Measurements from ENCODE around the gene ADGRE3.
"Not testable (repeated sequence)": the region's sequence is repeated elsewhere in the genome, so short reads cannot be mapped to it uniquely, and the experiment has no call there.

The ADGRE3 gene

DNA sequence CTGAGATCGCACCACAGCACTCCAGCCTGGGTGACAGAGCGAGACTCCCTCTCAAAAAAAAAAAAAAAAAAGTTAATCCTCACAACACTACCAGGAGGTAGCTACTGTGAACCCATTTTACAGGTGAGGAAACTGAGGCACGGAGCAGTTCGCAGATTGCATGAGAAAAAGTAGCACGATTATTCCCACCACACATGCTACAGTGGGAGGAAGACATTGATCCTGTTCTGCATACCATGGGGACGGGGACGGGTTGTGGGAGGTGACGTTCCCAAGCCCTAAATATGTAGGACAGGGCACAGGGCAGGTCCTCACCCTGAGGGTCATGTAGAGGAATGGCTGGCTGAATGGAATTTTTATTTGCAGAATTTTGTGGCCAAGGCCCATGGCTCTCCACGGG lies 68.0 kb downstream of the ADGRE3 start:
- DNase-seq (ENCODE audit: low spot score in 2 of 2) (no peak), ATAC-seq (ENCODE audit: low read depth) (no peak)
- Mint-ChIP-seq H3K36me3 (peaks cover 29% of the 10 kb centered on the region), H3K27me3 (no peaks in the 10 kb centered on the region), H3K4me3 (no peak overlapping the region), H3K9me3 (no peaks in the 10 kb centered on the region), H3K27ac (no peak overlapping the region), H3K4me1 (peaks cover 36% of the 10 kb centered on the region)

DNA sequence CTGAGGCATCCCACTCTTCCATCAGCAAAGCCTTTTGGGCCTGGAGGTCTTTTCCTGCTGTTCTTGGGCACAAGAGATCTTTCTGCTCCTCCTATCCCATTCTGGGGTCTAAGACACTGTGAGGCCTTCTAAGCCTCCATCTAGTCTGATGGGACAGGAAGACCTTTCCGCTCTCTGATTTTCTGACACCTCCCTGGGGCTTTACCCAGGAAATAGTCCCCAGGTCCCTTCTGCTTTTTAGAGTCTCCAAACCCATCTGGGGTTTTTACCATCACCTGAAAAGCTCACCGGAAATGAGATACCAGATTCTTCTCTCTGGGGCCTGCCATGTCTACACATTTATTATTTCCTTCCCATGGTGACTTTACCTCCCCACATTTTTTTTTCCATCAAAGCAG lies 70.7 kb downstream of the ADGRE3 start:
- Mint-ChIP-seq H3K4me3 (peak overlapping the region; percentile 75), H3K27ac (peak overlapping the region; percentile 97)

GRCh38 chr19:14599548-14600147 lies 75.0 kb downstream of the ADGRE3 start:
- Mint-ChIP-seq H3K36me3 (peaks cover 49% of the 10 kb centered on the region), H3K27me3 (no peaks in the 10 kb centered on the region), H3K4me3 (no peak overlapping the region), H3K4me1 (peaks cover 31% of the 10 kb centered on the region), H3K9me3 (peaks cover 6% of the 10 kb centered on the region), H3K27ac (no peak overlapping the region)
- DNase-seq (ENCODE audit: low spot score in 2 of 2) (no peak), ATAC-seq (ENCODE audit: low read depth) (no peak)

More for the DNA sequence above, 70.7 kb downstream of the ADGRE3 start:
- Mint-ChIP-seq H3K9me3 (no peaks in the 10 kb centered on the region), H3K4me1 (peaks cover 33% of the 10 kb centered on the region), H3K36me3 (peaks cover 32% of the 10 kb centered on the region), H3K27me3 (no peaks in the 10 kb centered on the region)
- ATAC-seq (ENCODE audit: low read depth) = peak; percentile 93
- DNase-seq (ENCODE audit: low spot score in 2 of 2) = peak; percentile 51 to 72

DNA sequence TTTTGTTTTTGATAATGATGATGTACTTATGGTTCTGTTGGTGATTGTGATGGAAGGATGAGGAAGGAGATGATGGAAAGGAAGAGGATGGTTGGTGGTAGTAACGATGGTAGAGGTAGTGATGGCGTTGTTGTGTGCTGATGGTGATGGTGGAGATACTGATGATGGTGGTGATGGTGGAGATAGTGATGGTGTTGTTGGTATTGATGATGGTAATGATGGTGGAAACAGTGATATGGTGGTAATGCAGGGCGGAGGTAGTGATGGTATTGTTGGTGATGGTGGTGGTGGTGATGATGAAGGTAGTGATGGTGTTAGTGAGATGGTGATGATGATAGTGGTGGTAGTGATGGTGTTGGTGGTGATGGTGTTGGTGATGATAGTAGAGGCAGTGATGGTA lies 79.1 kb downstream of the ADGRE3 start:
- H3K27ac Mint-ChIP-seq = peak overlapping the region; percentile 56
- DNase-seq (ENCODE audit: low spot score in 2 of 2) = no peak
- H3K27me3 Mint-ChIP-seq = no peaks in the 10 kb centered on the region
- peaks cover 30% of the 10 kb centered on the region for H3K4me1 Mint-ChIP-seq
- peaks cover 50% of the 10 kb centered on the region for H3K36me3 Mint-ChIP-seq
- H3K9me3 Mint-ChIP-seq = peaks cover 6% of the 10 kb centered on the region
- peak overlapping the region; percentile 2 for H3K4me3 Mint-ChIP-seq
- ATAC-seq (ENCODE audit: low read depth) = no peak

GRCh38 chr19:14589433-14589832 lies 85.2 kb downstream of the ADGRE3 start:
- H3K27ac Mint-ChIP-seq = peak overlapping the region; percentile 22
- H3K36me3 Mint-ChIP-seq = peaks cover 31% of the 10 kb centered on the region
- ATAC-seq (ENCODE audit: low read depth); H3K4me3 Mint-ChIP-seq; H3K27me3 Mint-ChIP-seq; H3K9me3 Mint-ChIP-seq; DNase-seq (ENCODE audit: low spot score in 2 of 2): not testable (repeated sequence)
- peaks cover 42% of the 10 kb centered on the region for H3K4me1 Mint-ChIP-seq

GRCh38 chr19:14585187-14585586 lies 89.5 kb downstream of the ADGRE3 start:
- H3K9me3 Mint-ChIP-seq; ATAC-seq (ENCODE audit: low read depth); H3K27me3 Mint-ChIP-seq; DNase-seq (ENCODE audit: low spot score in 2 of 2): not testable (repeated sequence)
- peak overlapping the region; percentile 99 for H3K4me3 Mint-ChIP-seq
- H3K36me3 Mint-ChIP-seq = peaks cover 18% of the 10 kb centered on the region
- peaks cover 43% of the 10 kb centered on the region for H3K4me1 Mint-ChIP-seq
- peak overlapping the region; percentile 96 for H3K27ac Mint-ChIP-seq

- peaks cover 18% of the 10 kb centered on the region for H3K36me3 Mint-ChIP-seq
- H3K27me3 Mint-ChIP-seq; ATAC-seq (ENCODE audit: low read depth); H3K9me3 Mint-ChIP-seq; DNase-seq (ENCODE audit: low spot score in 2 of 2): not testable (repeated sequence)
- peak overlapping the region; percentile 96 for H3K27ac Mint-ChIP-seq
- H3K4me3 Mint-ChIP-seq = peak overlapping the region; percentile 99
- H3K4me1 Mint-ChIP-seq = peaks cover 47% of the 10 kb centered on the region
These were observed 90.3 kb downstream of the ADGRE3 start for GRCh38 chr19:14584372-14584771.

- H3K36me3 Mint-ChIP-seq = peaks cover 11% of the 10 kb centered on the region
- H3K9me3 Mint-ChIP-seq = no peaks in the 10 kb centered on the region
- ATAC-seq (ENCODE audit: low read depth) = peak; percentile 94
- H3K4me3 Mint-ChIP-seq = peak within 1 kb of the TSS; percentile 99
- peaks cover 44% of the 10 kb centered on the region for H3K4me1 Mint-ChIP-seq
- peak; percentile 69 to 83 for DNase-seq (ENCODE audit: low spot score in 2 of 2)
- peak within 1 kb of the TSS; percentile 96 for H3K27ac Mint-ChIP-seq
- H3K27me3 Mint-ChIP-seq = no peaks in the 10 kb centered on the region
These were observed 91.7 kb downstream of the ADGRE3 start, which contains the start of gene CLEC17A for GRCh38 chr19:14582894-14583340. CLEC17A (plus strand) TSS chr19:14583084; CDS start chr19:14583161, 77 bp downstream.

DNA sequence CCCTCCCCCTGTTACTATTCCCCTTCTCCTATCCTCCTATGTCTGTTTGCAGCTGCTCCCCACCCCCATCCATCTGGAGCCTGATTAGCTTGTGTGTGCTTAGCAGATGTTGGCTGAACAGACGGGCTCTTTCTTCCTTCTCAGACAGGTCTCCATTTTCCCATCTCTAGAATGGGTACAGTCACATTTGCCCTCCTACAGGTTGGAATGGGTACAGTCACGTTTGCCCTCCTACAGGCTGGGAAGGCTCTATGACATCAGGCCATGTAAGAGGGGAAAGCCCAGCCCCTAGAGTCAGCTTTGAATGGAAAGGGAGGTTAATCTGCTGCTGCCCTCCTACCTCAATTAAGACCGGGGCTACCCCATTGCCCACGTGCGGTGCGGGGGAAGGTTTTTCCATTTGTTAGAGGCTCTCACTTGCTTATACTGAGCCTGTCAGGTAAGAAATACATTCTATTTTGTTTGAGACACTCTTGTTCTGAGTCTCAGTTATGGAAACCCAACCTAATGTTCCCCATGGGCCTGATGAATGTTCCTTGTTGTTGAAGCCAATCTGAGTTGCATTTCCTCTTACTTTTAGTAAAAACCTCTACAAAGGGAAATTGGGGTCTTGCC lies 93.9 kb downstream of the ADGRE3 start:
- peak overlapping the region; percentile 10 for H3K27ac Mint-ChIP-seq
- H3K4me3 Mint-ChIP-seq = no peak overlapping the region
- no peaks in the 10 kb centered on the region for H3K9me3 Mint-ChIP-seq
- peaks cover 40% of the 10 kb centered on the region for H3K4me1 Mint-ChIP-seq
- no peak for DNase-seq (ENCODE audit: low spot score in 2 of 2)
- H3K27me3 Mint-ChIP-seq = no peaks in the 10 kb centered on the region
- H3K36me3 Mint-ChIP-seq = no peaks in the 10 kb centered on the region
- ATAC-seq (ENCODE audit: low read depth) = peak; percentile 35

DNA sequence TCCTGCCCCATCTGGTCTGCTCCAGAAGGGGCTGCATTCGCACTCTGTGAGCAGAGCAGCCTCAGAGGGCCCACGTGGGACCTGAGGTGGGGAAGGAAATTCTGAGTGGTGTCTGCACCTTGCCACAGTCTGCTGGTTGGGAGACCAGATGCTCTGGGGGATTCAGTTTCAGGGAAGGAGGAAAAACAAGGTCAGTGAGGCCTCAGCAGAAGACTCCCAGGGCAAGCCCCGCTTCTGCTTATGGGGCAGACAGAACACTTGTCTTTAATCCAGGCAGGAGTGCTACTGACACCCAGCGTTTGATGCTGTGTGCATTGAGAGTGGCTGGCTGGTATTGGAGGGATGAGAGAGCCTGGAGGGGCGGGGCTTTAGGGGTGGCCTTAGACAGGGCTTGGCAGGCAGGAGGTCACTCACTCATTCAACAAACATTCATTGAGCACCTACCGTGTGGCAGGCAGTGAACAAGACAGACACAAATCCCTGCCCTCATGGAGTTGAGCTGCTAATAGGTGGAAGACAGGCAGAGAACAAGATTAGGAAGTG lies 96.7 kb downstream of the ADGRE3 start:
- H3K4me3 Mint-ChIP-seq = peak overlapping the region; percentile 60
- H3K4me1 Mint-ChIP-seq = peaks cover 46% of the 10 kb centered on the region
- H3K9me3 Mint-ChIP-seq = no peaks in the 10 kb centered on the region
- ATAC-seq (ENCODE audit: low read depth) = peak; percentile 21
- H3K27me3 Mint-ChIP-seq = no peaks in the 10 kb centered on the region
- H3K27ac Mint-ChIP-seq = peak overlapping the region; percentile 66
- no peaks in the 10 kb centered on the region for H3K36me3 Mint-ChIP-seq
- peak in 1 of 2 donors; percentile 14 for DNase-seq (ENCODE audit: low spot score in 2 of 2)

- Mint-ChIP-seq H3K36me3 (no peaks in the 10 kb centered on the region), H3K4me3 (peak overlapping the region; percentile 38), H3K27ac (peak overlapping the region; percentile 66), H3K27me3 (no peaks in the 10 kb centered on the region), H3K9me3 (no peaks in the 10 kb centered on the region), H3K4me1 (peaks cover 43% of the 10 kb centered on the region)
- DNase-seq (ENCODE audit: low spot score in 2 of 2) (no peak), ATAC-seq (ENCODE audit: low read depth) (peak; percentile 5)
These were observed 97.4 kb downstream of the ADGRE3 start for GRCh38 chr19:14577264-14577663.

- Mint-ChIP-seq H3K27me3 (no peaks in the 10 kb centered on the region), H3K4me3 (no peak overlapping the region), H3K27ac (peak overlapping the region; percentile 66), H3K9me3 (no peaks in the 10 kb centered on the region), H3K4me1 (peaks cover 42% of the 10 kb centered on the region), H3K36me3 (no peaks in the 10 kb centered on the region)
- no peak for DNase-seq (ENCODE audit: low spot score in 2 of 2)
- no peak for ATAC-seq (ENCODE audit: low read depth)
These were observed 98.3 kb downstream of the ADGRE3 start for GRCh38 chr19:14576363-14576762.

GRCh38 chr19:14575428-14575980 lies 99.1 kb downstream of the ADGRE3 start:
- ATAC-seq (ENCODE audit: low read depth) (no peak), DNase-seq (ENCODE audit: low spot score in 2 of 2) (no peak)
- Mint-ChIP-seq H3K27ac (peak overlapping the region; percentile 62), H3K4me3 (no peak overlapping the region), H3K36me3 (peaks cover 1% of the 10 kb centered on the region), H3K9me3 (no peaks in the 10 kb centered on the region), H3K4me1 (peaks cover 39% of the 10 kb centered on the region), H3K27me3 (no peaks in the 10 kb centered on the region)

Data from memory B cell (primary cell).